Mucosa of gallbladder (tissue), 1 donor: ENCODE results near the gene SOBP. TPM values are rescaled to one million over a fixed set of nuclear protein-coding genes. Genes with fewer than 3 reads are reported as not detected.

Experiments used
- DNase-seq: peaks from one replicate; pipeline ENCODE4 v3.0.0-alpha.2; 2020; ENCODE audit warnings: low spot score
- total RNA-seq: library from RNA; stranded (reverse); gene quantifications from one replicate; pipeline ENCODE4 v1.2.1, GENCODE V29; 2021
- donor health status: DM: no; HTN: no; CAD: no.

The SOBP gene
- total RNA-seq, 1 donor from 2014 or later, result 11.0 TPM

- no peak for DNase-seq
Observed at GRCh38 chr6:107658920-107659865, 169.3 kb downstream of the SOBP start.

GRCh38 chr6:107660839-107661238, 170.9 kb downstream of the SOBP start:
- DNase-seq, result peak; percentile 70

GRCh38 chr6:107661291-107661690, 171.4 kb downstream of the SOBP start:
- DNase-seq, result no peak

- no peak for DNase-seq
Observed at GRCh38 chr6:107662333-107662732, 172.4 kb downstream of the SOBP start.

- DNase-seq, result no peak
Observed at GRCh38 chr6:107663308-107663707, 173.4 kb downstream of the SOBP start.

- DNase-seq, result no peak
Observed at GRCh38 chr6:107665382-107665781, 175.5 kb downstream of the SOBP start.

GRCh38 chr6:107666084-107666980, 176.4 kb downstream of the SOBP start:
- DNase-seq, result no peak

- DNase-seq, result no peak
Observed at GRCh38 chr6:107666981-107667601, 177.2 kb downstream of the SOBP start.

GRCh38 chr6:107667790-107668189, 177.9 kb downstream of the SOBP start:
- no peak for DNase-seq

GRCh38 chr6:107668743-107669474, 179.0 kb downstream of the SOBP start:
- no peak for DNase-seq

- DNase-seq, result peak; percentile 60
Observed at GRCh38 chr6:107670792-107671199, 180.9 kb downstream of the SOBP start.

- DNase-seq, result no peak
Observed at GRCh38 chr6:107673076-107673494, 183.2 kb downstream of the SOBP start.

- peak; percentile 78 for DNase-seq
Observed at GRCh38 chr6:107674995-107675738, 185.2 kb downstream of the SOBP start.

- no peak for DNase-seq
Observed at GRCh38 chr6:107676042-107676441, 186.1 kb downstream of the SOBP start.

GRCh38 chr6:107677399-107677798, 187.5 kb downstream of the SOBP start:
- no peak for DNase-seq

- no peak for DNase-seq
Observed at GRCh38 chr6:107679457-107679856, 189.5 kb downstream of the SOBP start.

- no peak for DNase-seq
Observed at GRCh38 chr6:107682721-107683120, 192.8 kb downstream of the SOBP start.

- DNase-seq, result no peak
Observed at GRCh38 chr6:107683183-107683582, 193.3 kb downstream of the SOBP start.

GRCh38 chr6:107684996-107685395, 195.1 kb downstream of the SOBP start:
- DNase-seq, result no peak

GRCh38 chr6:107689190-107689589, 199.3 kb downstream of the SOBP start:
- no peak for DNase-seq
